Stimulated activated CD4-positive, alpha-beta T cell treated with anti-CD3 and anti-CD28 coated beads, Interleukin-2, amount 100 ng/mL, for 24 hours (primary cell): ENCODE data around the gene EIF3F.

Experiments used
- DNase-seq, 2 donors: peaks; one replicate each; pipeline ENCODE4 v3.0.0-alpha.2; 2020

The EIF3F gene

GRCh38 chr11:7994581-7995278 is 7.6 kb downstream of the EIF3F start:
- DNase-seq, result no peak

GRCh38 chr11:7999795-8000194 is 12.7 kb downstream of the EIF3F start:
- DNase-seq, result no peak

- DNase-seq, result no peak
These were observed 13.3 kb downstream of the EIF3F start for GRCh38 chr11:8000390-8000789.

GRCh38 chr11:8002676-8003075 is 15.5 kb downstream of the EIF3F start:
- no peak for DNase-seq

GRCh38 chr11:8003187-8003586 is 16.1 kb downstream of the EIF3F start:
- DNase-seq, result no peak

- DNase-seq, result no peak
These were observed 16.9 kb downstream of the EIF3F start for GRCh38 chr11:8004008-8004407.

- DNase-seq, result no peak
These were observed 18.4 kb downstream of the EIF3F start for GRCh38 chr11:8005556-8005955.

GRCh38 chr11:8006349-8006977 is 19.3 kb downstream of the EIF3F start:
- peak; percentile 41 to 49 for DNase-seq

GRCh38 chr11:8008212-8008611 is 21.1 kb downstream of the EIF3F start:
- no peak for DNase-seq

- DNase-seq, result no peak
These were observed 22.7 kb downstream of the EIF3F start for GRCh38 chr11:8009856-8010255.

GRCh38 chr11:8011371-8011770 is 24.2 kb downstream of the EIF3F start:
- no peak for DNase-seq

- no peak for DNase-seq
These were observed 24.9 kb downstream of the EIF3F start for GRCh38 chr11:8011981-8012444.

- no peak for DNase-seq
These were observed 26.7 kb downstream of the EIF3F start for GRCh38 chr11:8013833-8014232.

GRCh38 chr11:8015753-8016239 is 28.7 kb downstream of the EIF3F start:
- no peak for DNase-seq

GRCh38 chr11:8016440-8016839 is 29.3 kb downstream of the EIF3F start:
- DNase-seq, result no peak

GRCh38 chr11:8017071-8017470 is 29.9 kb downstream of the EIF3F start:
- DNase-seq, result no peak

- DNase-seq, result no peak
These were observed 30.9 kb downstream of the EIF3F start for GRCh38 chr11:8017894-8018483.

- DNase-seq, result peak; percentile 63 to 64
These were observed 31.6 kb downstream of the EIF3F start for GRCh38 chr11:8018484-8019313.

- DNase-seq, result peak; percentile 35 to 50
These were observed 32.4 kb downstream of the EIF3F start for GRCh38 chr11:8019314-8020243.

GRCh38 chr11:8020244-8020597 is 33.1 kb downstream of the EIF3F start:
- no peak for DNase-seq

GRCh38 chr11:8021920-8022319 is 34.8 kb downstream of the EIF3F start:
- DNase-seq, result no peak

GRCh38 chr11:8022876-8023275 is 35.7 kb downstream of the EIF3F start:
- DNase-seq, result no peak
